HEK293 (cell line): ENCODE measurements around the gene PCBP3.
A peak's percentile ranks its signal among the peaks of the same experiment; 100 is the strongest.

Source experiments
- CTCF ChIA-PET: fragments of 350-600 bp; formaldehyde crosslinking; extraction: SDS; loops from one replicate; lab custom pipeline; 2021; ENCODE audit warnings: antibody characterized with exemption; lab: Yijun Ruan, JAX
- POLR2A ChIA-PET: fragments of 300-600 bp; formaldehyde crosslinking; extraction: SDS; loops from one replicate; lab custom pipeline; 2020; ENCODE audit warnings: antibody characterized with exemption, inconsistent platforms; lab: Yijun Ruan, JAX
- H3K27ac ChIP-seq: fragments of 200-500 bp; sonication (Bioruptor generic); 2 replicates; pipeline ENCODE4 v1.5.1; 2014; ENCODE audit warnings: low read depth, low read length, control low read depth, inconsistent platforms; ENCODE audit errors: extremely low read depth
- H3K36me3 ChIP-seq, 2 experiments: fragments of 200-500 bp in 1 of 2; sonication (Bioruptor generic) in 1 of 2; 1 replicate in 1 of 2; 2 replicates in 1 of 2; pipeline ENCODE4 v1.5.1; 2014 to 2017; ENCODE audit warnings: inconsistent platforms in 2 of 2, low read length in 2 of 2; ENCODE audit not compliant: control insufficient read depth in 2 of 2, insufficient read depth in 1 of 2
- H3K4me1 ChIP-seq: fragments of 200-500 bp; sonication (Bioruptor generic); 2 replicates; pipeline ENCODE4 v1.5.1; 2014; ENCODE audit warnings: mild to moderate bottlenecking, low read length, inconsistent platforms; ENCODE audit not compliant: control insufficient read depth, insufficient read depth
- H3K4me3 ChIP-seq: 2 replicates; pipeline ENCODE4 v1.5.1; 2011; ENCODE audit warnings: low read depth, mild to moderate bottlenecking, control low read depth, low read length, moderate library complexity
- H3K9me3 ChIP-seq: fragments of 200-500 bp; sonication (Bioruptor generic); 2 replicates; pipeline ENCODE4 v1.5.1; 2014; ENCODE audit warnings: low read depth, low read length, inconsistent platforms; ENCODE audit not compliant: control insufficient read depth, insufficient read depth
- BCL11B ChIP-seq: fragments of 450-650 bp; formaldehyde crosslinking; IDR thresholded peaks from 2 replicates; pipeline ENCODE4 v1.5.1; 2016; ENCODE audit warnings: low read depth, missing biosample characterization, missing genetic modification characterization
- EGR2 ChIP-seq: fragments of 450-650 bp; formaldehyde crosslinking; IDR thresholded peaks from 2 replicates; pipeline ENCODE4 v1.5.1; 2016; ENCODE audit warnings: low read depth, missing biosample characterization, missing genetic modification characterization
- FEZF1 ChIP-seq: fragments of 450-650 bp; formaldehyde crosslinking; IDR thresholded peaks from 2 replicates; pipeline ENCODE4 v1.5.1; 2016; ENCODE audit warnings: missing biosample characterization, missing genetic modification characterization
- GLIS2 ChIP-seq: fragments of 450-650 bp; formaldehyde crosslinking; IDR thresholded peaks from 2 replicates; pipeline ENCODE4 v1.5.1; 2016; ENCODE audit warnings: missing biosample characterization, missing genetic modification characterization
- KLF1 ChIP-seq: fragments of 450-650 bp; formaldehyde crosslinking; IDR thresholded peaks from 2 replicates; pipeline ENCODE4 v1.5.1; 2016; ENCODE audit warnings: missing biosample characterization, missing genetic modification characterization
- KLF8 ChIP-seq: fragments of 450-650 bp; formaldehyde crosslinking; IDR thresholded peaks from 2 replicates; pipeline ENCODE4 v1.5.1; 2016; ENCODE audit warnings: missing biosample characterization, missing genetic modification characterization
- KLF9 ChIP-seq: fragments of 450-650 bp; formaldehyde crosslinking; IDR thresholded peaks from 2 replicates; pipeline ENCODE4 v1.5.1; 2016; ENCODE audit warnings: missing biosample characterization, missing genetic modification characterization, low read depth
- SP2 ChIP-seq: fragments of 450-650 bp; formaldehyde crosslinking; IDR thresholded peaks from 2 replicates; pipeline ENCODE4 v1.5.1; 2016; ENCODE audit warnings: missing biosample characterization, missing genetic modification characterization
- SP3 ChIP-seq: fragments of 450-650 bp; formaldehyde crosslinking; IDR thresholded peaks from 2 replicates; pipeline ENCODE4 v1.5.1; 2016; ENCODE audit warnings: missing biosample characterization, missing genetic modification characterization
- WT1 ChIP-seq: fragments of 450-650 bp; formaldehyde crosslinking; IDR thresholded peaks from 2 replicates; pipeline ENCODE4 v1.5.1; 2016; ENCODE audit warnings: missing biosample characterization, missing genetic modification characterization
- ZBTB17 ChIP-seq: fragments of 450-650 bp; formaldehyde crosslinking; IDR thresholded peaks from 2 replicates; pipeline ENCODE4 v1.5.1; 2016; ENCODE audit warnings: missing biosample characterization, missing genetic modification characterization
- ZFHX2 ChIP-seq: fragments of 450-650 bp; formaldehyde crosslinking; conservative IDR thresholded peaks from 2 replicates; pipeline ENCODE4 v1.5.1; 2016; ENCODE audit warnings: missing biosample characterization, missing genetic modification characterization
- ZNF138 ChIP-seq: fragments of 450-650 bp; formaldehyde crosslinking; IDR thresholded peaks from 2 replicates; pipeline ENCODE4 v1.5.1; 2016; ENCODE audit warnings: missing biosample characterization, missing genetic modification characterization, borderline replicate concordance
- ZNF350 ChIP-seq: fragments of 450-650 bp; formaldehyde crosslinking; IDR thresholded peaks from 2 replicates; pipeline ENCODE4 v1.5.0; 2017; ENCODE audit warnings: missing biosample characterization, mild to moderate bottlenecking, missing genetic modification characterization
- ZNF626 ChIP-seq: fragments of 450-650 bp; sonication (Bioruptor Pico); formaldehyde crosslinking; IDR thresholded peaks from 2 replicates; pipeline ENCODE4 v1.5.1; 2018; ENCODE audit warnings: missing biosample characterization, missing genetic modification characterization, inconsistent platforms
- ZNF707 ChIP-seq: fragments of 450-650 bp; formaldehyde crosslinking; IDR thresholded peaks from 2 replicates; pipeline ENCODE4 v1.5.1; 2016; ENCODE audit warnings: missing biosample characterization, missing genetic modification characterization
- TF ChIP-seq, protein P1 (sequence below): fragments of 450-650 bp; formaldehyde crosslinking; IDR thresholded peaks from 2 replicates; pipeline ENCODE4 v1.5.1; 2016; ENCODE audit warnings: missing biosample characterization, missing genetic modification characterization
- TF ChIP-seq, protein P2 (sequence below): fragments of 450-650 bp; formaldehyde crosslinking; IDR thresholded peaks from 2 replicates; pipeline ENCODE4 v1.5.1; 2016; ENCODE audit warnings: missing biosample characterization, missing genetic modification characterization

The PCBP3 gene

GRCh38 chr21:45643021-45643980 lies at the start of gene PCBP3:
TSS of gene PCBP3 (plus strand) at chr21:45643725. CDS start at chr21:45850086, 206,361 bp downstream.
- Histone ChIP-seq H3K4me3 (peak within 1 kb of the TSS; percentile 33), H3K27ac (no peak within 1 kb of the TSS; the same call in 1 of the 2 replicates), H3K4me1 (peaks cover 8% of the 10 kb centered on the region; the same call in 1 of the 2 replicates), H3K36me3 (no peaks in the 10 kb centered on the region), H3K9me3 (no peaks in the 10 kb centered on the region)
- TF ChIP-seq, protein P1, sequence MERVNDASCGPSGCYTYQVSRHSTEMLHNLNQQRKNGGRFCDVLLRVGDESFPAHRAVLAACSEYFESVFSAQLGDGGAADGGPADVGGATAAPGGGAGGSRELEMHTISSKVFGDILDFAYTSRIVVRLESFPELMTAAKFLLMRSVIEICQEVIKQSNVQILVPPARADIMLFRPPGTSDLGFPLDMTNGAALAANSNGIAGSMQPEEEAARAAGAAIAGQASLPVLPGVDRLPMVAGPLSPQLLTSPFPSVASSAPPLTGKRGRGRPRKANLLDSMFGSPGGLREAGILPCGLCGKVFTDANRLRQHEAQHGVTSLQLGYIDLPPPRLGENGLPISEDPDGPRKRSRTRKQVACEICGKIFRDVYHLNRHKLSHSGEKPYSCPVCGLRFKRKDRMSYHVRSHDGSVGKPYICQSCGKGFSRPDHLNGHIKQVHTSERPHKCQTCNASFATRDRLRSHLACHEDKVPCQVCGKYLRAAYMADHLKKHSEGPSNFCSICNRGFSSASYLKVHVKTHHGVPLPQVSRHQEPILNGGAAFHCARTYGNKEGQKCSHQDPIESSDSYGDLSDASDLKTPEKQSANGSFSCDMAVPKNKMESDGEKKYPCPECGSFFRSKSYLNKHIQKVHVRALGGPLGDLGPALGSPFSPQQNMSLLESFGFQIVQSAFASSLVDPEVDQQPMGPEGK: 0 out of 2 replicates have a peak, but pooled peaks have one; percentile 48
- TF ChIP-seq KLF8 (tag by site-specific recombination) (peak; percentile 74), ZNF707 (tag by site-specific recombination) (no peak), KLF9 (tag by site-specific recombination) (peak; percentile 72), BCL11B (no peak), SP2 (tag by site-specific recombination) (peak; percentile 48), KLF1 (peak; percentile 43; the same call in 1 of the 2 replicates), SP3 (tag by site-specific recombination) (peak; percentile 77), EGR2 (0 out of 2 replicates have a peak, but pooled peaks have one; percentile 6), ZNF626 (tag by site-specific recombination) (no peak)
- ChIA-PET POLR2A (no interaction called here), CTCF (no interaction called here)

DNA sequence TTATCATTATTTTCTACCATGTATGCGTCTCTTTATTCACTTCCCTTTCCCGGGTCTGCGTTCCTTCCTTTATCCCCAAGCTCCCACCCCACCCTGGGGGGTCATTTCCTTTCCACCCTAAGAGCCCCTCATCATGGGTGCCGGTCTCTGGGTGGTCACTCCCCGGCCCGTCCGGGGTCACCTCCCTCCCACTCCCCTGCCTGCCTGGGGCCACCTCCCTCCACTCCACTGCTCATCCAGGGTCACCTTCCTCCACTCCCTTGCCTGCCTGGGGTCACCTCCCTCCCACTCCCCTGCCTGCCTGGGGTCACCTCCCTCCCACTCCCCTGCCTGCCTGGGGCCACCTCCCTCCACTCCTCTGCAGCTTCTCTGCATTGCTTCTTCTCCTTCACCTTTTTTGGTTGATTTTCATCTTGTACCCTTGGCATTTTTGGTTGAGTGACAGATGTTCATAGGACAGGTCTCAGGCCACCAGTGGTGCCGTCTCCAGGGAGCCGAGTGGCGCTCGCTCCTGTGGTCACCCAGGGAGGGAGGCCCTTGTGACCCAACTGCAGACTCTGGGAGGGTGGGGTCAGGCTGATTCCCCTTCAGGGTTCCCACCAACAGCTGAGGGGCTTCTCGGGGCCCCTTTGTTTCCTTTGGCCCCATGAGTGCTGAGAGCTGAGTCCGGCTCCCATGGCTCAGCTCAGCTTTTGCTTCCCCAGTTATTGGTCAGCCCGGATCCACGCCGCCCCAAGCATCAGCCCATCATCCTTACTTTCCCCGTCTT lies 48.6 kb upstream of the PCBP3 start:
- Histone ChIP-seq H3K4me3 (no peak overlapping the region), H3K36me3 (peaks cover 0 to 19% of the 10 kb centered on the region in 2 experiments; a peak in 1 of 3 replicates), H3K9me3 (no peaks in the 10 kb centered on the region), H3K4me1 (no peaks in the 10 kb centered on the region), H3K27ac (no peak overlapping the region)
- CTCF ChIA-PET: interaction anchor here (0.6 to 4.3 kb wide), 8 partner anchors 17 to 715 kb away, joined by 3 to 70 read pairs (median 3); no protein-coding TSS in a partner anchor
- POLR2A ChIA-PET: interaction anchor here (2.2 kb wide), 1 partner anchor 39 kb away, joined by 10 read pairs; no protein-coding TSS in a partner anchor
- TF ChIP-seq EGR2 (peak; percentile 46; the same call in 1 of the 2 replicates), FEZF1 (no peak), WT1 (tag by site-specific recombination) (0 out of 2 replicates have a peak, but pooled peaks have one; percentile 14), GLIS2 (tag by site-specific recombination) (peak; percentile 41; the same call in 1 of the 2 replicates), ZFHX2 (tag by site-specific recombination) (peak; percentile 63), ZNF350 (no peak)

DNA sequence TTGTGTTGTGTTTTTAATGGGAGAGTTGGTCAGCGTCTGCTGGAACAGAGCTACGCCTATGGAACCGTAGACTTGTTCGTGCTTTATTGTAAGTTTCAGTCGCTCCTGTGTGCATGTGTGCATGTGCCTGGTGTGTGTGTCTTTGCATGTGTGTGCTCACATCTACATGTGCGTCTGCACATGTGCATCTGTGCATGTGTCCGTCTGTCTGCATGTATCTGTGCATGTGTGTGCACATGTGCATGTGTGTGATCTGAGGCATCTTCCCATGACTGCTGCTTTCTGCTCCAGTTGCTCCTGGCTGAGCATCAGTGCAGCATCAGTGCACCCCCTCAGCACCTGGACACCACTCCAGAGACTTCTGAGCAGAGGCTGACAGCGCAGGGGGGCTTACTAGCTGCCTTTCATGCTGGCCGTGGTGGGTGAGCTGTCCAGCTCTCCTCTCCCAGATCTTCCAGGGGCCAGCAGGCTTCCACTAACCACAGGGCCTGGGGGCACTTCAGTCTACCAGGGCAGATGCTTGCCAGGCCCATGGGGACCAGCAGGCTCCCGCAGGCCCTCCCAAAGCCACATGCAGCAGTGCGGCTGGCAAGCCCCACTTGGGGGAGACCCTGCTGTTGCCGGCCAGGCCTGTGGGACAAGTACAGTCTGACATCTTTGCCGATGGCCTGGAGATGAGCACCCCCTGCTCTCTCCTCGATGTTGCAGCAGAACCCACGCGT lies 47.8 kb upstream of the PCBP3 start:
- POLR2A ChIA-PET: interaction anchor here (2.2 kb wide), 1 partner anchor 40 kb away, joined by 10 read pairs; no protein-coding TSS in a partner anchor

More for the DNA sequence above, 47.8 kb upstream of the PCBP3 start:
- H3K4me3 ChIP-seq: no peak overlapping the region
- H3K4me1 ChIP-seq: no peaks in the 10 kb centered on the region
- TF ChIP-seq, protein P2, sequence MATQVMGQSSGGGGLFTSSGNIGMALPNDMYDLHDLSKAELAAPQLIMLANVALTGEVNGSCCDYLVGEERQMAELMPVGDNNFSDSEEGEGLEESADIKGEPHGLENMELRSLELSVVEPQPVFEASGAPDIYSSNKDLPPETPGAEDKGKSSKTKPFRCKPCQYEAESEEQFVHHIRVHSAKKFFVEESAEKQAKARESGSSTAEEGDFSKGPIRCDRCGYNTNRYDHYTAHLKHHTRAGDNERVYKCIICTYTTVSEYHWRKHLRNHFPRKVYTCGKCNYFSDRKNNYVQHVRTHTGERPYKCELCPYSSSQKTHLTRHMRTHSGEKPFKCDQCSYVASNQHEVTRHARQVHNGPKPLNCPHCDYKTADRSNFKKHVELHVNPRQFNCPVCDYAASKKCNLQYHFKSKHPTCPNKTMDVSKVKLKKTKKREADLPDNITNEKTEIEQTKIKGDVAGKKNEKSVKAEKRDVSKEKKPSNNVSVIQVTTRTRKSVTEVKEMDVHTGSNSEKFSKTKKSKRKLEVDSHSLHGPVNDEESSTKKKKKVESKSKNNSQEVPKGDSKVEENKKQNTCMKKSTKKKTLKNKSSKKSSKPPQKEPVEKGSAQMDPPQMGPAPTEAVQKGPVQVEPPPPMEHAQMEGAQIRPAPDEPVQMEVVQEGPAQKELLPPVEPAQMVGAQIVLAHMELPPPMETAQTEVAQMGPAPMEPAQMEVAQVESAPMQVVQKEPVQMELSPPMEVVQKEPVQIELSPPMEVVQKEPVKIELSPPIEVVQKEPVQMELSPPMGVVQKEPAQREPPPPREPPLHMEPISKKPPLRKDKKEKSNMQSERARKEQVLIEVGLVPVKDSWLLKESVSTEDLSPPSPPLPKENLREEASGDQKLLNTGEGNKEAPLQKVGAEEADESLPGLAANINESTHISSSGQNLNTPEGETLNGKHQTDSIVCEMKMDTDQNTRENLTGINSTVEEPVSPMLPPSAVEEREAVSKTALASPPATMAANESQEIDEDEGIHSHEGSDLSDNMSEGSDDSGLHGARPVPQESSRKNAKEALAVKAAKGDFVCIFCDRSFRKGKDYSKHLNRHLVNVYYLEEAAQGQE (tag by site-specific recombination): peak; percentile 23; the same call in 1 of the 2 replicates
- TF ChIP-seq ZNF138 (tag by site-specific recombination): no peak
- TF ChIP-seq ZBTB17 (tag by site-specific recombination): no peak
- TF ChIP-seq, all 188 proteins: peak for 1
- peaks cover 0 to 19% of the 10 kb centered on the region in 2 experiments; a peak in 1 of 3 replicates for H3K36me3 ChIP-seq
- no peak overlapping the region for H3K27ac ChIP-seq
- no peaks in the 10 kb centered on the region for H3K9me3 ChIP-seq
- CTCF ChIA-PET: interaction anchor here (0.5 to 4.3 kb wide), 31 partner anchors 8 to 716 kb away, joined by 3 to 70 read pairs (median 4); no protein-coding TSS in a partner anchor
